Testis (tissue), 3 donors: Measurements from ENCODE around the gene RPS21. TPM values are rescaled to one million over a fixed set of nuclear protein-coding genes. Genes with fewer than 3 reads are reported as not detected.

Source experiments
- DNase-seq: peaks from one replicate; pipeline ENCODE4 v3.0.0-alpha.2; 2019
- H3K27ac ChIP-seq, 2 donors: fragments of 200-600 bp; sonication (generic); one replicate each; pipeline ENCODE4 v1.5.1; 2019
- H3K27me3 ChIP-seq: fragments of 200-600 bp; sonication (generic); one replicate; pipeline ENCODE4 v1.5.1; 2019
- H3K36me3 ChIP-seq: fragments of 200-600 bp; sonication (generic); one replicate; pipeline ENCODE4 v1.5.1; 2017; ENCODE audit warnings: low read depth; ENCODE audit errors: missing control alignments
- H3K4me1 ChIP-seq: fragments of 200-600 bp; sonication (generic); one replicate; pipeline ENCODE4 v1.5.1; 2019
- H3K4me3 ChIP-seq, 2 donors: fragments of 200-600 bp; sonication (generic); one replicate each; pipeline ENCODE4 v1.5.1; 2017 to 2019
- H3K9me3 ChIP-seq: fragments of 200-600 bp; sonication (generic); one replicate; pipeline ENCODE4 v1.5.1; 2017
- CTCF ChIP-seq, 3 experiments: fragments of 450-650 bp in 2 of 3; fragments of 200-600 bp in 1 of 3; sonication (generic) in 1 of 3; IDR thresholded peaks; one replicate each; pipeline ENCODE4 v1.5.1; 2016 to 2019; ENCODE audit warnings: antibody characterized with exemption in 3 of 3, mild to moderate bottlenecking in 2 of 3, moderate library complexity in 1 of 3
- POLR2A ChIP-seq: fragments of 450-650 bp; IDR thresholded peaks from one replicate; pipeline ENCODE4 v1.6.1; 2017; ENCODE audit warnings: antibody characterized with exemption, mild to moderate bottlenecking, moderate library complexity
- WGBS, 2 donors: methylation state at CpG; one replicate each; pipeline ENCODE4 v1.1.5; 2018; 5-methylcytosine and 5-hydroxymethylcytosine counted together
- intact Hi-C: fragments of 100-400 bp; cut with DNase I; formaldehyde crosslinking; loops from one replicate; pipeline ENCODE4 v1.15.1; 2023; ENCODE audit warnings: low total_unique reads
- polyA plus RNA-seq: library from polyadenylated mRNA; stranded (reverse); fragments of 350-450 nt; fragmentation: Illumina TruSeq; extraction: RNeasy Lipid Tissue Mini Kit (QIAGEN cat#74804); gene quantifications from one replicate; pipeline ENCODE4 v1.2.3, GENCODE V29; 2014; ENCODE audit warnings: low read depth, low replicate concordance; ENCODE audit not compliant: insufficient read depth
- total RNA-seq, 2 donors: library from RNA; depleted of rRNA; stranded (reverse); fragments of >200 nt; gene quantifications; one replicate each; pipeline ENCODE4 v1.2.3, GENCODE V29; 2016

The RPS21 gene
- total and polyA plus RNA-seq, 3 donors from 2014 or later: 548 to 1,387 (median 1,052) TPM

GRCh38 chr20:62361799-62362589 is 24.9 kb upstream of the RPS21 start:
- H3K4me1 ChIP-seq: peaks cover 43% of the 10 kb centered on the region

GRCh38 chr20:62362590-62362940 is 24.3 kb upstream of the RPS21 start:
- DNase-seq: no peak
- WGBS, 2 donors: 83 to 89% methylated on average over 13 of the region's 13 CpGs
- Histone ChIP-seq H3K9me3 (no peaks in the 10 kb centered on the region), H3K4me1 (peaks cover 40% of the 10 kb centered on the region), H3K27me3 (no peaks in the 10 kb centered on the region), H3K36me3 (no peaks in the 10 kb centered on the region), H3K4me3 (no peak overlapping the region), H3K27ac (no peak overlapping the region)
- intact Hi-C loops: no loop called here
- no peak for TF ChIP-seq POLR2A
- TF ChIP-seq CTCF (IDR thresholded peaks at IDR 0.05): no peak

More at GRCh38 chr20:62361799-62362589, 24.9 kb upstream of the RPS21 start:
- 89 to 90% methylated on average over 8 to 34 of the region's 34 CpGs for WGBS, 2 donors
- intact Hi-C loops: no loop called here
- Histone ChIP-seq H3K27ac (no peak overlapping the region), H3K27me3 (no peaks in the 10 kb centered on the region), H3K9me3 (no peaks in the 10 kb centered on the region), H3K36me3 (no peaks in the 10 kb centered on the region), H3K4me3 (no peak overlapping the region)
- no peak for DNase-seq
- TF ChIP-seq POLR2A: no peak
- TF ChIP-seq CTCF (IDR thresholded peaks at IDR 0.05): no peak

DNA sequence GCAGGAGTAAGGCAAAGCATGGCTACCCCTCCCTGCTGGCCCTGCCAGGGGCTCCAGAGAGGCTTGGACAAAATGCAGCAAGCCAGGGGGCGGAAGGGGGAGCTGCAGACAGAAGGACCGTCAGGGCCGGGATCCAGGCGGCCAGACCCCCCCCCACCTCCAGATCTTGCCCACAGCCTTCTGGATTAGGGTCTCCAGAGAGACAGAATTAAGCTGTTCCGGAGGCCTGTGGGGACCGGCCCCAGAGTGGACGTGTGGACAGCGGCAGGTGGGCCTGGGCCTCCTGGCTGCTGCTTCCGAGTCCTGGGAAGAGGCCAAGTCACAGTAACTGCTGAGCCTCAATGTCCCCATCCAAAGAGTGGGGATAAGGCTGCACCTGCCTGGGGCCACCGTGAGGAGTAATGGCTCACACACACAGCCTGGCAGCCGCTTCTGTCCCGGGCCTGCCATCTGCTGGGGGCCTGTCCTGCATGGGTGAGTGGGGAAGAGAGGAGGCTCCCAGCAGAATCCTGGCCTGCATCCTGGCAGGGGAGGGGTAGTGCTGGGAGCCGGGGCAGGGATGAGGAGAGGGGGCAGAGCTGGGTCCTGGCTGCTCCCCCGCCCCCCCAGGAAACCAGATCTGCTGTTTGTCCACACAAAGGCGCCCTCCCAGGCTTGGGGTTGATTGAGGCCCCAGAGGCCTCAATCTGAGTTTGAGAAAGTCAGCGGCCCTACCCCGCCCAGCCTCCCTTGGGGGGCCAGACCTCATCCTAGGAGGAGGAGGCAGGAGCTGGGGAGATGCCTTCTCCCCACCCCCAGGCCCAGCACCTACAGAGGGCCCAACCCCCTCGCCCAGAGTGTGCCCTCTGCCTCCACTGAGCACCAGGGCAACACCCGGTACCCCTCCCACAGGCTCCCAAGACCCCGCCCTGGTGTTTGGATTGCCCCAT is 23.6 kb upstream of the RPS21 start:
- intact Hi-C loops: no loop called here
- H3K27ac ChIP-seq: no peak overlapping the region
- TF ChIP-seq POLR2A (no peak), CTCF (IDR thresholded peaks at IDR 0.05) (no peak)
- H3K9me3 ChIP-seq: no peaks in the 10 kb centered on the region
- H3K4me3 ChIP-seq: no peak overlapping the region
- DNase-seq: no peak
- H3K4me1 ChIP-seq: peaks cover 40% of the 10 kb centered on the region
- 73 to 95% methylated on average over 5 to 20 of the region's 20 CpGs for WGBS, 2 donors
- H3K27me3 ChIP-seq: no peaks in the 10 kb centered on the region
- no peaks in the 10 kb centered on the region for H3K36me3 ChIP-seq

DNA sequence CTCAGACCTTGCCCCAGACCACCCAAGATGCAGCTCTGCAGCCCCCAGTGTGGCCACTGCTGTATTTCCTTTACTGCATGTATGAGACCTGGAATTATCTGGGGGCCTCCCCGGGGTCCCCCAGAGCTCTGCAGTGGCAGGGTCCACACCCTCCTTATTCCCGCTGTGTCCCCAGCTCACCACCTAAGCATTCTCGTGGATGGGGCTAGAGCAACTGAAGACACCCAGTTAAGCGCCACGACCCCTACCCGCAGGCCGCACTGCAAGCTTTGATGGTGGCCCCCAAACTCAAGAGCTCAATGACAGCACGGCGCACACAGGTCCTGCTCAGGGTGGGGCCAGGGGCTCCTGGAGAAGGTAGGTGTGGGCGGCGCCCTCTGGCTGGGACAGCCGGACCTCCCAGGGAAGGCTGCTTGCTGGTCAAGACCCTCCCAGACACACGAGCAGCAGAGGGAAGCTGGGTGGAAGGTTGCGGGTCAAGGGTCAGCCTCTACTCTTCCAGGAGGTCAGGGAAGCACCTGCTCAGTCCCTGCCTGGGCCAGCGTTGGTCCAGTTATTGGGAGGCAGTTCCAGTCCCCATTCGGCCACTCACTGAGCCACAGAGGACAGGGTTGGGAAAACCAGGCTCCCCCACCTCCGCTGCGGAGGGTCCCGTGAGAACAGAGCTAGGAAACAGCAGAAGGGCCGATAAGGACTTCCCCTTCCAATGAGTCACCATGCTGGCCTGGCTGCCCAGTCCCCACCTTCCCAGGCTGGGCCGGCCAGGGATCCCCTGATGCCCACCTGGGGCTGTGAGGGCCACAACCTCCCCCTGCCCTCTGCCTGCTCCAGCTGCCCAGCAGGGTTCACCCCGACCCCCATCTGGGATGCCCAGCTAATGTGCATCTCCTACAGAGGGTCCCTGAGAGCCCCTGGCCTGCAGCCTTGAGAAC is 22.7 kb upstream of the RPS21 start:
- WGBS, 2 donors: 86% methylated on average over 13 to 22 of the region's 22 CpGs
- Histone ChIP-seq H3K4me3 (no peak overlapping the region), H3K9me3 (no peaks in the 10 kb centered on the region), H3K27ac (peak overlapping the region; percentile 80), H3K4me1 (peaks cover 44% of the 10 kb centered on the region), H3K27me3 (no peaks in the 10 kb centered on the region), H3K36me3 (no peaks in the 10 kb centered on the region)
- intact Hi-C loops: no loop called here
- TF ChIP-seq POLR2A (no peak), CTCF (IDR thresholded peaks at IDR 0.05) (no peak)
- DNase-seq: no peak
